OCI-M2 (cell line): ENCODE results near the gene SLIT3.
"Not testable (repeated sequence)": the region's sequence is repeated elsewhere in the genome, so short reads cannot be mapped to it uniquely, and the experiment has no call there.

Experiments used
- DNase-seq: peaks from one replicate; lab custom pipeline; 2025; ENCODE audit not compliant: unreplicated experiment; lab: John Stamatoyannopoulos, UW

The SLIT3 gene

GRCh38 chr5:169151051-169151805, 149.7 kb downstream of the SLIT3 start:
- DNase-seq: no peak

- no peak for DNase-seq
These were observed 150.8 kb downstream of the SLIT3 start for GRCh38 chr5:169150108-169150507.

- DNase-seq: no peak
These were observed 151.6 kb downstream of the SLIT3 start for GRCh38 chr5:169149317-169149716.

- no peak for DNase-seq
These were observed 152.7 kb downstream of the SLIT3 start for GRCh38 chr5:169148138-169148740.

- DNase-seq: no peak
These were observed 153.4 kb downstream of the SLIT3 start for GRCh38 chr5:169147534-169147933.

- no peak for DNase-seq
These were observed 154.8 kb downstream of the SLIT3 start for GRCh38 chr5:169146158-169146557.

GRCh38 chr5:169142264-169142970, 158.5 kb downstream of the SLIT3 start:
- no peak for DNase-seq

GRCh38 chr5:169140215-169140614, 160.7 kb downstream of the SLIT3 start:
- not testable (repeated sequence) for DNase-seq

- DNase-seq: no peak
These were observed 161.4 kb downstream of the SLIT3 start for GRCh38 chr5:169139480-169140050.

- DNase-seq: no peak
These were observed 167.4 kb downstream of the SLIT3 start for GRCh38 chr5:169133531-169133930.

GRCh38 chr5:169132302-169132660, 168.7 kb downstream of the SLIT3 start:
- no peak for DNase-seq

GRCh38 chr5:169131616-169132301, 169.2 kb downstream of the SLIT3 start:
- DNase-seq: no peak

GRCh38 chr5:169128679-169129078, 172.3 kb downstream of the SLIT3 start:
- DNase-seq: no peak

GRCh38 chr5:169127431-169127830, 173.5 kb downstream of the SLIT3 start:
- no peak for DNase-seq

GRCh38 chr5:169126481-169127021, 174.4 kb downstream of the SLIT3 start:
- no peak for DNase-seq

- DNase-seq: no peak
These were observed 175.4 kb downstream of the SLIT3 start for GRCh38 chr5:169125571-169125970.

- DNase-seq: no peak
These were observed 178.0 kb downstream of the SLIT3 start for GRCh38 chr5:169122951-169123350.

- no peak for DNase-seq
These were observed 179.1 kb downstream of the SLIT3 start for GRCh38 chr5:169121630-169122420.

GRCh38 chr5:169119288-169120048, 181.5 kb downstream of the SLIT3 start:
- no peak for DNase-seq
